ENCODE measurements around the gene EEF1AKMT4. TPM values are rescaled to one million over a fixed set of nuclear protein-coding genes. Genes with fewer than 3 reads are reported as not detected.

The EEF1AKMT4 gene
- total and polyA plus RNA-seq, 2 of the 8 experiments (the other 6 are each of a cell fraction or from before 2014, with no cell fraction given) = 9.3 to 30.1 TPM

- no peak for TF ChIP-seq TAF7 (optimal IDR thresholded peaks at IDR 0.05; ENCODE audit: borderline replicate concordance, low read depth, low read length)
- no peak for TF ChIP-seq RNF2 (IDR thresholded peaks at IDR 0.05; ENCODE audit: borderline replicate concordance, low read depth, low read length, missing control alignments, poor library complexity, severe bottlenecking)
- TF ChIP-seq ATF3 (IDR thresholded peaks at IDR 0.05; ENCODE audit: insufficient read depth, low read depth, low read length) = no peak
- no peak for TF ChIP-seq MAX (IDR thresholded peaks at IDR 0.05)
- TF ChIP-seq TEAD4 (IDR thresholded peaks at IDR 0.05; ENCODE audit: low read depth, low read length) = no peak
These were observed 34.2 kb downstream of the EEF1AKMT4 start (continued) for GRCh38 chr3:184283681-184284080.

Measured in H1 (cell line).